ENCODE measurements around the gene ALDH3B1.

The ALDH3B1 gene

DNA sequence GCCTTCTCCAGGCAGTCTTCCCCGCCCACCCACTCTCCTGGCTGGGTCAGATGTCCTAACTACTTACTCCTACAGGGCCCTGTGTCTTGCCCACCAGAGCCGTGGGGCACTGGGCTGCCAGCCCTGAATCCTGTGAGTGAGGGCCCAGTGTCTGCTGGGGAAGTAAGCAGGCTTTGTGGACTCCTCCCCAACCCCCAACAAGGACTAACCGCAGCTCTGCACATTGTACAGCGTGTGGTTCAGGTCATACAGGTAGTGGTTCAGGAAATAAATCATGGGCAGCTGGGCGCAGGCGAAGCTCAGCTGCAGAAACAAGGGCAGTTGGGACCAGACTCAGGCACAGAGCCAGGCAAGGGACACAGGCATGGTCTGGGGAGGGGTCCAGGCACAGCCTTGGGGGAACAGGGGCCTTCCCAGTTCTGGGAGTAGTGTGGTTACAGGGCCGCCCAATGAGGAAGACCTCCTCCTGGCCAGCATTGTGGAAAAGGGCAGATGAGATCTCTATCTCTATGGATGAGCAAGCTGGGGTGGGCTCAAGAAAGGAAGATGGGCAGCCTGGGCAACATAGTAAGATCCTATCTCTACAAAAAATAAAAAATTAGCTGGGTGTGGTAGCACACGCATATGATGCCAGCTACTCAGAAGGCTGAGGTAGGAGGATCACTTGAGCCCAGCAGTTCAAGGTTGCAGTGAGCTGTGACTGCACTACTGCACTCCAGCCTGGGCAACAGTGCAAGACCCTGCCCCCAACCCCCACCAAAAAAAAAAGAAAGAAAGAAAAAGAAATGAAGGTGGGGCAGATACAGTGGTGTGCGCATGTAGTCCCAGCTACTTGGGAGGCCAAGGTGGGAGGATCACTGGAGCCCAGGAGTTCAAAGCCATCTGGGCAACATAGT, 11.7 kb upstream of the ALDH3B1 start:
- H3K4me3 ChIP-seq (ENCODE audit: low read depth, low read length), result no peak overlapping the region
- no peak for TF ChIP-seq POLR2A (IDR thresholded peaks at IDR 0.05; ENCODE audit: extremely low read depth, insufficient read length)
- TF ChIP-seq, protein P1, sequence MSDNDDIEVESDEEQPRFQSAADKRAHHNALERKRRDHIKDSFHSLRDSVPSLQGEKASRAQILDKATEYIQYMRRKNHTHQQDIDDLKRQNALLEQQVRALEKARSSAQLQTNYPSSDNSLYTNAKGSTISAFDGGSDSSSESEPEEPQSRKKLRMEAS (IDR thresholded peaks at IDR 0.05; ENCODE audit: low read depth, low read length), result no peak
- TF ChIP-seq, protein P2, sequence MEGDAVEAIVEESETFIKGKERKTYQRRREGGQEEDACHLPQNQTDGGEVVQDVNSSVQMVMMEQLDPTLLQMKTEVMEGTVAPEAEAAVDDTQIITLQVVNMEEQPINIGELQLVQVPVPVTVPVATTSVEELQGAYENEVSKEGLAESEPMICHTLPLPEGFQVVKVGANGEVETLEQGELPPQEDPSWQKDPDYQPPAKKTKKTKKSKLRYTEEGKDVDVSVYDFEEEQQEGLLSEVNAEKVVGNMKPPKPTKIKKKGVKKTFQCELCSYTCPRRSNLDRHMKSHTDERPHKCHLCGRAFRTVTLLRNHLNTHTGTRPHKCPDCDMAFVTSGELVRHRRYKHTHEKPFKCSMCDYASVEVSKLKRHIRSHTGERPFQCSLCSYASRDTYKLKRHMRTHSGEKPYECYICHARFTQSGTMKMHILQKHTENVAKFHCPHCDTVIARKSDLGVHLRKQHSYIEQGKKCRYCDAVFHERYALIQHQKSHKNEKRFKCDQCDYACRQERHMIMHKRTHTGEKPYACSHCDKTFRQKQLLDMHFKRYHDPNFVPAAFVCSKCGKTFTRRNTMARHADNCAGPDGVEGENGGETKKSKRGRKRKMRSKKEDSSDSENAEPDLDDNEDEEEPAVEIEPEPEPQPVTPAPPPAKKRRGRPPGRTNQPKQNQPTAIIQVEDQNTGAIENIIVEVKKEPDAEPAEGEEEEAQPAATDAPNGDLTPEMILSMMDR (IDR thresholded peaks at IDR 0.05; ENCODE audit: low read depth, low read length), result no peak
- TF ChIP-seq MYC (IDR thresholded peaks at IDR 0.05; ENCODE audit: low read depth, low read length), result no peak
- DNase-seq (ENCODE audit: low read depth), result no peak

DNA sequence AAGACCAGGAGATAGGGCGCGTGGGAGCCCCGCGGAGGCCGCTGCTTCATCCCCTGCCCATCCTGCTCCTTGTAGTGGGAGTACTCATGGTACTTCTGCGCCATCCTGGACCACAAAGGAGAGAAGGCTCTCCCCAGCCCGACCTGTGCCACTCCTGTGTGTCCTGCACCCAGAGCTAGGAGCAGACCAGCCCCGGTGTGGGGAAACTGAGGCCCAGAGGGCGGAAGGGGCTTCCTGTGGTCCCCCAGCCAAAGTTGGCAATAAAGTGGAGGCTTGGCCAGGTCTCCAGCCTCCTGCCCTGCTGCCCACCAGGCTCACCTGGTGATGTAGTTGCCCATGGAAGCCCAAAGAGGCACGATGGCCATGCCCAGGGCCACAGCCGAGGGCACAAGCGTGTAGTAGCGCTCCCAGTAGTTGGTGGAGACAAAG, 10.9 kb upstream of the ALDH3B1 start:
- H3K4me3 ChIP-seq (ENCODE audit: low read depth, low read length), result no peak overlapping the region
- DNase-seq (ENCODE audit: low read depth), result no peak
- TF ChIP-seq, protein P1 (IDR thresholded peaks at IDR 0.05; ENCODE audit: low read depth, low read length), result no peak
- TF ChIP-seq, protein P2 (IDR thresholded peaks at IDR 0.05; ENCODE audit: low read depth, low read length), result no peak
- TF ChIP-seq POLR2A (IDR thresholded peaks at IDR 0.05; ENCODE audit: extremely low read depth, insufficient read length) (no peak), MYC (IDR thresholded peaks at IDR 0.05; ENCODE audit: low read depth, low read length) (no peak)

GRCh38 chr11:67999704-68000103, 10.4 kb upstream of the ALDH3B1 start:
- TF ChIP-seq POLR2A (IDR thresholded peaks at IDR 0.05; ENCODE audit: extremely low read depth, insufficient read length) (no peak), MYC (IDR thresholded peaks at IDR 0.05; ENCODE audit: low read depth, low read length) (no peak)
- TF ChIP-seq, protein P1 (IDR thresholded peaks at IDR 0.05; ENCODE audit: low read depth, low read length), result no peak
- TF ChIP-seq, protein P2 (IDR thresholded peaks at IDR 0.05; ENCODE audit: low read depth, low read length), result no peak
- no peak for DNase-seq (ENCODE audit: low read depth)
- H3K4me3 ChIP-seq (ENCODE audit: low read depth, low read length), result no peak overlapping the region

DNA sequence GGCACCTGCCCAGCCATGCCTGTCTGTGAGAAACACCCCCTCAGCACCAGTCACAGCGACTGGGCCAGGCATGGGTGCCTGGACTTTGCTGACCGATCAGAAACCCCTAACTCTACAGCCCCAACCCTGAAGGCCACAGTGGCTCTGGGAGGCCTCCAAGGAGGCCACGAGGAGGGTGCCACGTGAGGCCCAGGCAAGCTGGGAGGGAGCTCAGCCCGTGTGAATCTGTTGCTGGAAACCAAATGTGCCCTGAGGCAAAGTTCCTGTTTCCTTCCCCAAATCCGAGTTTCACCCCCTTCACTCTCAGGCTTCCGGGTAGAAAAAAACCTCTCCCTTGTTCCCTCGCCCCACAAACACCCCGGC, 7.6 kb upstream of the ALDH3B1 start:
- TF ChIP-seq, protein P2 (IDR thresholded peaks at IDR 0.05; ENCODE audit: low read depth, low read length), result no peak
- TF ChIP-seq MYC (IDR thresholded peaks at IDR 0.05; ENCODE audit: low read depth, low read length), result no peak
- TF ChIP-seq, protein P1 (IDR thresholded peaks at IDR 0.05; ENCODE audit: low read depth, low read length), result no peak
- no peak for TF ChIP-seq POLR2A (IDR thresholded peaks at IDR 0.05; ENCODE audit: extremely low read depth, insufficient read length)
- no peak overlapping the region for H3K4me3 ChIP-seq (ENCODE audit: low read depth, low read length)
- DNase-seq (ENCODE audit: low read depth), result peak; percentile 67

GRCh38 chr11:68002938-68003845, 6.9 kb upstream of the ALDH3B1 start:
- H3K4me3 ChIP-seq (ENCODE audit: low read depth, low read length), result peak overlapping the region; percentile 50
- peak; percentile 74 for DNase-seq (ENCODE audit: low read depth)
- TF ChIP-seq, protein P1 (IDR thresholded peaks at IDR 0.05; ENCODE audit: low read depth, low read length), result 0 out of 2 replicates have a peak, but pooled peaks have one; percentile 13
- TF ChIP-seq, protein P2 (IDR thresholded peaks at IDR 0.05; ENCODE audit: low read depth, low read length), result no peak
- peak; percentile 36 for TF ChIP-seq MYC (IDR thresholded peaks at IDR 0.05; ENCODE audit: low read depth, low read length)
